Activated CD8-positive, alpha-beta T cell treated with anti-CD3 and anti-CD28 coated beads for 36 hours (primary cell): ENCODE results near the gene STRA6. TPM values are rescaled to one million over a fixed set of nuclear protein-coding genes. Genes with fewer than 3 reads are reported as not detected.

ENCODE experiments used
- ATAC-seq: fragments of 200-7000 bp; cut with Tn5 transposase; one replicate; pipeline ENCODE4 v1.10.0; 2021; ENCODE audit warnings: mild to moderate bottlenecking, moderate library complexity
- CTCF ChIA-PET: fragments of 350-600 bp; sonication (Branson Sonifier 250); formaldehyde crosslinking; loops from one replicate; lab custom pipeline; 2021; ENCODE audit warnings: antibody characterized with exemption; lab: Charles Lee
- POLR2A ChIA-PET: fragments of 350-600 bp; sonication (Branson Sonifier 250); formaldehyde crosslinking; loops from one replicate; lab custom pipeline; 2021; ENCODE audit warnings: antibody characterized with exemption; lab: Charles Lee
- DNase-seq: peaks from one replicate; pipeline ENCODE4 v3.0.0-alpha.2; 2020
- H3K27ac Mint-ChIP-seq: one replicate; pipeline ENCODE4 v1.8.0; 2021; ENCODE audit warnings: mild to moderate bottlenecking, mixed read lengths
- H3K27me3 Mint-ChIP-seq: one replicate; pipeline ENCODE4 v1.8.0; 2021; ENCODE audit warnings: mixed read lengths
- H3K36me3 Mint-ChIP-seq: one replicate; pipeline ENCODE4 v1.8.0; 2021; ENCODE audit warnings: low read depth, mixed read lengths
- H3K4me1 Mint-ChIP-seq: one replicate; pipeline ENCODE4 v1.8.0; 2021; ENCODE audit warnings: low read depth, mixed read lengths
- H3K4me3 Mint-ChIP-seq: one replicate; pipeline ENCODE4 v1.8.0; 2021; ENCODE audit warnings: mild to moderate bottlenecking, moderate library complexity, mixed read lengths
- H3K9me3 Mint-ChIP-seq: one replicate; pipeline ENCODE4 v1.8.0; 2021; ENCODE audit warnings: mixed read lengths
- intact Hi-C: fragments of 100-400 bp; cut with micrococcal nuclease; formaldehyde crosslinking; loops from one replicate; pipeline ENCODE4 v1.10.0; 2022
- total RNA-seq, 2 experiments: library from RNA; stranded (reverse); gene quantifications; one replicate each; pipeline ENCODE4 v1.2.3, GENCODE V29; 2021
- TF ChIP-seq, protein P1 (sequence below): fragments of 200-600 bp; IDR thresholded peaks from one replicate; pipeline ENCODE4 v1.8.0; 2022; ENCODE audit warnings: antibody characterized with exemption, mild to moderate bottlenecking

STRA6 gene
- total RNA-seq, 2 experiments from 2014 or later = 0.51 to 0.72 TPM

- ChIA-PET POLR2A (no interaction called here), CTCF (no interaction called here)
- Mint-ChIP-seq H3K9me3 (no peaks in the 10 kb centered on the region), H3K27me3 (no peaks in the 10 kb centered on the region), H3K27ac (no peak overlapping the region), H3K36me3 (no peaks in the 10 kb centered on the region), H3K4me1 (peaks cover 4% of the 10 kb centered on the region), H3K4me3 (no peak overlapping the region)
- intact Hi-C loops = no loop called here
- TF ChIP-seq, protein P1, sequence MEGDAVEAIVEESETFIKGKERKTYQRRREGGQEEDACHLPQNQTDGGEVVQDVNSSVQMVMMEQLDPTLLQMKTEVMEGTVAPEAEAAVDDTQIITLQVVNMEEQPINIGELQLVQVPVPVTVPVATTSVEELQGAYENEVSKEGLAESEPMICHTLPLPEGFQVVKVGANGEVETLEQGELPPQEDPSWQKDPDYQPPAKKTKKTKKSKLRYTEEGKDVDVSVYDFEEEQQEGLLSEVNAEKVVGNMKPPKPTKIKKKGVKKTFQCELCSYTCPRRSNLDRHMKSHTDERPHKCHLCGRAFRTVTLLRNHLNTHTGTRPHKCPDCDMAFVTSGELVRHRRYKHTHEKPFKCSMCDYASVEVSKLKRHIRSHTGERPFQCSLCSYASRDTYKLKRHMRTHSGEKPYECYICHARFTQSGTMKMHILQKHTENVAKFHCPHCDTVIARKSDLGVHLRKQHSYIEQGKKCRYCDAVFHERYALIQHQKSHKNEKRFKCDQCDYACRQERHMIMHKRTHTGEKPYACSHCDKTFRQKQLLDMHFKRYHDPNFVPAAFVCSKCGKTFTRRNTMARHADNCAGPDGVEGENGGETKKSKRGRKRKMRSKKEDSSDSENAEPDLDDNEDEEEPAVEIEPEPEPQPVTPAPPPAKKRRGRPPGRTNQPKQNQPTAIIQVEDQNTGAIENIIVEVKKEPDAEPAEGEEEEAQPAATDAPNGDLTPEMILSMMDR = no peak
- ATAC-seq (no peak), DNase-seq (no peak)
Measured at GRCh38 chr15:74197176-74197965, 5.2 kb downstream of the STRA6 start.

GRCh38 chr15:74196175-74196574 lies 6.4 kb downstream of the STRA6 start:
- ATAC-seq (no peak), DNase-seq (no peak)
- Mint-ChIP-seq H3K4me3 (no peak overlapping the region), H3K36me3 (no peaks in the 10 kb centered on the region), H3K4me1 (peaks cover 4% of the 10 kb centered on the region), H3K27ac (no peak overlapping the region), H3K9me3 (no peaks in the 10 kb centered on the region), H3K27me3 (no peaks in the 10 kb centered on the region)
- ChIA-PET POLR2A (no interaction called here), CTCF (no interaction called here)
- TF ChIP-seq, protein P1 = no peak
- intact Hi-C loops = no loop called here

DNA sequence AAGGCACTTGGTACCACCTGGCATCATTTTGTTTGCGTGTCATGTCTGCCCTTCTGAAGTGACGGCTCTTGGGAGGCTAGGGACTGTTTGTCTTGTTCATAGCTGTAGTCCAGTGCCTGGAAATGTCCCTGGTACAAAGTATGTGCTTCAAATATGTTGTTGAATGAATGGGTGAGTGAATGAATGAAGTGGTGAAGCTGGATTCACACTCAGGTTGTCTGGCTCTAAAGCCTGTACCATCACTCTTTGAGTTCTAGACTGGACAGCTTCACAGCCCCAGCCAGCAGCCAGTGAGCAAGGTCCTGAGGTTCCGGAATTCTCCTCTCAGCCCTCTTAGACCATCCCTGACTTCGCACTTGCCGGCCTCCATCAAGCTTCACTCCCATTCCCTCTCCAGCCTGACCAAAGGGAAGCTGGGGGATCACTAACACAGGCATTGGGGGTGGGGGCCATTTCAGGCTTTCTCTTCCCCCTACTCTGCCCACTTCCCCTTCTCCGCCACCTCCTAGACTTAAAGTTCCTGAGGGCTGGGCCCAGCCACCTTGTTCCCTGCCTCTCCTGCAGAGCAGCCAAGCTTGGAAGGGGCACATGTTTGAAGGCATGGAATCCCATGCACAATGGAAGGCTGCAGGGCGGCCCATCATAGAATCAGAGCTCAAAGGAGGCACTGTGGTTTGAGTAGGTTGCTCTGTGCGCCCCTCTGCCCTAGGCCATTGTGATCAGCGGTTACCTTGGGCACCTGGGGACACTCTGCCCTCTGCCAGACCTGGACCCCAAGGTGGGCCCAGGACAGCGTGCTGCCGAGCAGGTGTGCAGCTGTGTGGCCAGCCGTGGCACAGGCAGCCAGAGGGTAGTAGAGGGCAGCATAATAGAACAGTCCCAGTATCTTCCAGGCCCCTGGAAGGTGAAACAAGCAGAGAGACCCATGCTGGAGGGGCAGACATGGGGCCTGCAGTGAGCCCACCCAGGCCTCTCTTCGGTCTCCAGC lies 7.7 kb downstream of the STRA6 start:
- ChIA-PET POLR2A (no interaction called here), CTCF (no interaction called here)
- H3K36me3 Mint-ChIP-seq = no peaks in the 10 kb centered on the region
- no peak for DNase-seq
- no peaks in the 10 kb centered on the region for H3K4me1 Mint-ChIP-seq
- intact Hi-C loops = no loop called here
- TF ChIP-seq, protein P1 = no peak
- no peak overlapping the region for H3K27ac Mint-ChIP-seq
- no peaks in the 10 kb centered on the region for H3K9me3 Mint-ChIP-seq
- H3K4me3 Mint-ChIP-seq = no peak overlapping the region
- no peaks in the 10 kb centered on the region for H3K27me3 Mint-ChIP-seq
- no peak for ATAC-seq

GRCh38 chr15:74193905-74194304 lies 8.7 kb downstream of the STRA6 start:
- ATAC-seq (no peak), DNase-seq (no peak)
- TF ChIP-seq, protein P1 = no peak
- H3K27ac Mint-ChIP-seq = no peak overlapping the region
- no peak overlapping the region for H3K4me3 Mint-ChIP-seq
- ChIA-PET CTCF (no interaction called here), POLR2A (no interaction called here)
- intact Hi-C loops = no loop called here
- no peaks in the 10 kb centered on the region for H3K9me3 Mint-ChIP-seq
- H3K4me1 Mint-ChIP-seq = no peaks in the 10 kb centered on the region
- H3K27me3 Mint-ChIP-seq = no peaks in the 10 kb centered on the region
- no peaks in the 10 kb centered on the region for H3K36me3 Mint-ChIP-seq
